ENCODE measurements around the gene SF1. TPM values are rescaled to one million over a fixed set of nuclear protein-coding genes. Genes with fewer than 3 reads are reported as not detected.

SF1 gene
- total and polyA plus RNA-seq, 9 of the 15 experiments (the other 6 are each of a cell fraction or from before 2014, with no cell fraction given) = 13.1 to 334 (median 111) TPM

GRCh38 chr11:64743591-64744543 lies 34.5 kb downstream of the SF1 start, which contains the start of gene RASGRP2 (continued):
- TF ChIP-seq ATF3 (IDR thresholded peaks at IDR 0.05) = no peak
- no peak for TF ChIP-seq ATF3 (CRISPR knock-in tag; conservative IDR thresholded peaks at IDR 0.05)
- no peak for TF ChIP-seq GTF2B (IDR thresholded peaks at IDR 0.05; ENCODE audit: extremely low read depth, insufficient read length)
- no peak for TF ChIP-seq TAF7 (tag; IDR thresholded peaks at IDR 0.05)
- no peak for TF ChIP-seq ZNF589 (CRISPR knock-in tag; IDR thresholded peaks at IDR 0.05; ENCODE audit: low read depth)
- no peak for TF ChIP-seq PRPF4 (IDR thresholded peaks at IDR 0.05; ENCODE audit: insufficient read depth, low read depth, low read length, poor library complexity, severe bottlenecking)
- no peak for TF ChIP-seq ZNF280B (CRISPR knock-in tag; IDR thresholded peaks at IDR 0.05)
- TF ChIP-seq PKNOX1 (IDR thresholded peaks at IDR 0.05) = no peak
- TF ChIP-seq TEAD1 (CRISPR knock-in tag; IDR thresholded peaks at IDR 0.05) = no peak
- TF ChIP-seq XRCC5 (IDR thresholded peaks at IDR 0.05; ENCODE audit: low read depth, low read length) = peak; percentile 82
- TF ChIP-seq TSC22D4 (tag; IDR thresholded peaks at IDR 0.05) = no peak
- TF ChIP-seq KAT7 (CRISPR knock-in tag; IDR thresholded peaks at IDR 0.05; ENCODE audit: borderline replicate concordance) = no peak
- TF ChIP-seq KLF6 (CRISPR knock-in tag; IDR thresholded peaks at IDR 0.05; ENCODE audit: borderline replicate concordance) = no peak
- no peak for TF ChIP-seq HMG20B (CRISPR knock-in tag; IDR thresholded peaks at IDR 0.05)
- no peak for TF ChIP-seq ZNF707 (CRISPR knock-in tag; conservative IDR thresholded peaks at IDR 0.05)
- TF ChIP-seq SP2 (IDR thresholded peaks at IDR 0.05; ENCODE audit: extremely low read depth, low read depth, low read length, poor library complexity, severe bottlenecking) = no peak
- no peak for TF ChIP-seq NONO (IDR thresholded peaks at IDR 0.05; ENCODE audit: low read depth in 2 of 2, low read length in 1 of 2)
- TF ChIP-seq NR2C2 (CRISPR knock-in tag; IDR thresholded peaks at IDR 0.05) = peak; percentile 87
- TF ChIP-seq NR2C2 (tag; IDR thresholded peaks at IDR 0.05) = peak; percentile 73
- no peak for TF ChIP-seq HIVEP1 (CRISPR knock-in tag; IDR thresholded peaks at IDR 0.05)
- no peak for TF ChIP-seq ATF6 (CRISPR knock-in tag; IDR thresholded peaks at IDR 0.05)

All from K562 (cell line).